Nephron (organoid): Measurements from ENCODE around the gene RBMS1.

ENCODE experiments used
- H3K27ac Mint-ChIP-seq, 3 experiments: 2 replicates each; pipeline ENCODE4 v1.8.0; 2020; ENCODE audit warnings: mixed read lengths in 3 of 3, mild to moderate bottlenecking in 2 of 3, moderate library complexity in 1 of 3
- H3K27me3 Mint-ChIP-seq: 2 replicates; pipeline ENCODE4 v1.8.0; 2021; ENCODE audit warnings: low read depth, mild to moderate bottlenecking, moderate library complexity, mixed read lengths
- H3K36me3 Mint-ChIP-seq: 2 replicates; pipeline ENCODE4 v1.8.0; 2020; ENCODE audit warnings: low read depth, mixed read lengths
- H3K4me1 Mint-ChIP-seq: 2 replicates; pipeline ENCODE4 v1.8.0; 2020; ENCODE audit warnings: mixed read lengths
- H3K4me3 Mint-ChIP-seq, 3 experiments: 2 replicates each; pipeline ENCODE4 v1.8.0; 2020; ENCODE audit warnings: mild to moderate bottlenecking in 3 of 3, mixed read lengths in 3 of 3, moderate library complexity in 2 of 3
- H3K9me3 Mint-ChIP-seq: 2 replicates; pipeline ENCODE4 v1.8.0; 2020; ENCODE audit warnings: mixed read lengths
- TF ChIP-seq, protein P1 (sequence below), 3 experiments: fragments of 200-600 bp; sonication (generic); IDR thresholded peaks; one replicate each; pipeline ENCODE4 v1.5.0; 2021; ENCODE audit warnings: antibody characterized with exemption in 3 of 3; ENCODE audit not compliant: unreplicated experiment in 3 of 3

Gene RBMS1

DNA sequence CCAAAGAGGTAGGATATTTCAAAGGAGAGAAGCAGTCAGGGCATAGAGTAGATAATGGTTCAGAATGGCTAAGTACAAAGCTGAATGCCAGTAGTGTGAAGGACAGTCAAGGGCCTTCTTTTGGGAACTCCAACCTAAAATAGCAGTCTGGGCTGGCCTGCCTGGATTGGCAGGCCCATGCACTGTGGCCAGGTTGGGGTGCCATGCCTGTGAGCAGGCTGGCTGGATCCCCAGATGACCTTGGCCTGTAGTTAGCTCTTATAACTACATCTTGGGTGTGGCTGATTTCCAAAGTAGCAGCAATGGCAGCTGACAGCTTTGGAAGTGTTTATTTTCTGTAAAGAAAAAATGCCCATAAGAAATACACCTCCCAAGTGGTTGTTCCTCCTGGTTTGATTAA, 242.0 kb downstream of the RBMS1 start:
- H3K27ac Mint-ChIP-seq = no peak overlapping the region

DNA sequence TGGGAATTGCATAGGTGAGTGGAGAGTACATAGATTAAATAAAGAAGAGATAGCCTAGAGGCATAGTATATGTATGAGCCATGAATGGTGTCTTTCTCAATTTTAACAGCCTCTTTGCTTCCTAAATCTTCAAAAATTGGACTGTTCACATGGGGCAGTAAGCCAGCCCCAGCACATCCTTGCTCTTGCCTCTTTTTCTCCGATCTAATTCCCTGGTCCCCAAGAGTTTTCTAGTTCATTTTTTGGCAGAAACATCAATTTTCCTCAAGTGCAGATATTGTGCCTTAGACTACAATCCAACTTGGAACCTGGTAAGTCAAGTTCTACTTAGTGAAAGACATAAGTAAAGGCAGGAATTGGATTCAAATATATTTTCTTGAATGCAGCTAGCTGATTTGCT, 243.7 kb downstream of the RBMS1 start:
- H3K4me3 Mint-ChIP-seq = peak overlapping the region in 1 of 3 experiments; percentile 35
- TF ChIP-seq, protein P1, sequence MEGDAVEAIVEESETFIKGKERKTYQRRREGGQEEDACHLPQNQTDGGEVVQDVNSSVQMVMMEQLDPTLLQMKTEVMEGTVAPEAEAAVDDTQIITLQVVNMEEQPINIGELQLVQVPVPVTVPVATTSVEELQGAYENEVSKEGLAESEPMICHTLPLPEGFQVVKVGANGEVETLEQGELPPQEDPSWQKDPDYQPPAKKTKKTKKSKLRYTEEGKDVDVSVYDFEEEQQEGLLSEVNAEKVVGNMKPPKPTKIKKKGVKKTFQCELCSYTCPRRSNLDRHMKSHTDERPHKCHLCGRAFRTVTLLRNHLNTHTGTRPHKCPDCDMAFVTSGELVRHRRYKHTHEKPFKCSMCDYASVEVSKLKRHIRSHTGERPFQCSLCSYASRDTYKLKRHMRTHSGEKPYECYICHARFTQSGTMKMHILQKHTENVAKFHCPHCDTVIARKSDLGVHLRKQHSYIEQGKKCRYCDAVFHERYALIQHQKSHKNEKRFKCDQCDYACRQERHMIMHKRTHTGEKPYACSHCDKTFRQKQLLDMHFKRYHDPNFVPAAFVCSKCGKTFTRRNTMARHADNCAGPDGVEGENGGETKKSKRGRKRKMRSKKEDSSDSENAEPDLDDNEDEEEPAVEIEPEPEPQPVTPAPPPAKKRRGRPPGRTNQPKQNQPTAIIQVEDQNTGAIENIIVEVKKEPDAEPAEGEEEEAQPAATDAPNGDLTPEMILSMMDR (IDR thresholded peaks at IDR 0.05; ENCODE audit: unreplicated experiment in 3 of 3) = no peak

More for the DNA sequence above, 242.0 kb downstream of the RBMS1 start:
- TF ChIP-seq, protein P1 (IDR thresholded peaks at IDR 0.05; ENCODE audit: unreplicated experiment in 3 of 3) = no peak
- Mint-ChIP-seq H3K4me1 (peaks cover 71% of the 10 kb centered on the region), H3K9me3 (no peaks in the 10 kb centered on the region), H3K36me3 (no peaks in the 10 kb centered on the region), H3K4me3 (peak overlapping the region in 2 of 3 experiments; percentile 54 to 81), H3K27me3 (no peaks in the 10 kb centered on the region)

DNA sequence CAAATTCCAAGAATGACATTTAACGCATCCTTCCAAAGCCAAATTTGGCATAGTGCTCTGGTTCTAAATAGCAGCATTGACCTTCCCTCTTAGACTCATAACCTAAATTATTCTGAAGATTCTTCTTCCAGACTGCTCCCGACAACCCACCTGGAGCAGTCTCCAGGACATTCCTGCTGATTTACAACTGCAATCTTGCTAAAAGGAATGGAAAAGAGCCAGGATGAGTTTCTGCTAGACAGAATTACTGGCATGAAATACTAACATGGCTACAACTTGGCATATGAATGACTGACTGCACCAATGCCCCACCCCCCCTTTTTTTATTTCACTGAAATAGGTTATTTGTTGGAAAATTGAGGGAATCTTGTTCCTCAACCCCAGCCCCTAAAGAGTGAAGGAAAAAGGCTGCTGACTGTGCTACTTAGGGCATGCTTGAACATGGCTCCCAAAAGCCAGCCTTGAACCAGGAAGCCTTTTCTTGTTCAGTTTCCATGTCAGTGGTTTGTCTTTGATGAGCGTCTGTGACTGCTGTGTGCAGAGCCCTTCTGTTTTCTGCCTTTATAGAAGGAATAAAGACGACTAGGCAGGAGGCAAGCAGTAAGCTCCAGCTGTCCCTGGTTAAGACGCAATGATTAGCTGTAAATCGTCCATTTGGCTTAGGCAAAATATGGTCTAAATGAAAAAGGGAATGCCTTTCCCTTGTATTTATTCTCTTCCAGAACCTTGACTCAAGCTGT, 246.1 kb downstream of the RBMS1 start:
- TF ChIP-seq, protein P1 (IDR thresholded peaks at IDR 0.05; ENCODE audit: unreplicated experiment in 3 of 3) = no peak
- peak overlapping the region; percentile 85 to 96 (median 88) for H3K27ac Mint-ChIP-seq
- H3K4me3 Mint-ChIP-seq = peak overlapping the region in 2 of 3 experiments; percentile 29 to 37
- H3K27me3 Mint-ChIP-seq = no peaks in the 10 kb centered on the region
- H3K9me3 Mint-ChIP-seq = no peaks in the 10 kb centered on the region
- no peaks in the 10 kb centered on the region for H3K36me3 Mint-ChIP-seq
- H3K4me1 Mint-ChIP-seq = peaks cover 81% of the 10 kb centered on the region

More for the DNA sequence above, 243.7 kb downstream of the RBMS1 start:
- no peaks in the 10 kb centered on the region for H3K27me3 Mint-ChIP-seq
- H3K9me3 Mint-ChIP-seq = no peaks in the 10 kb centered on the region
- H3K36me3 Mint-ChIP-seq = no peaks in the 10 kb centered on the region
- H3K27ac Mint-ChIP-seq = peak overlapping the region in 2 of 3 experiments; percentile 1 to 38
- H3K4me1 Mint-ChIP-seq = peaks cover 76% of the 10 kb centered on the region

DNA sequence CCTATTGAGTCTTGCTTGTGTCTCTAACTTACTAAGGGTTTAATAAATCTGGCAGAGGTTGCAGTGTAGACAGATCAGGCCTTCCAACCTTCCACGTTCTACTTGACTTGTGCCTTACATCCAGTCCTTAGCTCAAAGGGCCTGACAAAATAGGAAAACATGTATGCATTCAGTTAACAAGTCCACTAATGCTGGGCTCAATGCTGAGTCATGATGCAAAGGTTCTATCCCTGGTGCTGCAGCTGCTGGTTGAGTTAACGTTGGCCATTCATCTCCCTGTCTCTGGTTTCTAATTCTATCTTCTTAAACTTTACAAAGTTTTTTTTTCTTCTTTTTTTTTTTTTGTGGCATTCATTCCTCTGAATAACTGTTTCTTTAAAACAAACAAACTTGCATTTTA, 247.3 kb downstream of the RBMS1 start:
- Mint-ChIP-seq H3K4me3 (peak overlapping the region in 1 of 3 experiments; percentile 2), H3K27me3 (no peaks in the 10 kb centered on the region), H3K27ac (peak overlapping the region; percentile 85 to 96 (median 88)), H3K9me3 (no peaks in the 10 kb centered on the region), H3K4me1 (peaks cover 87% of the 10 kb centered on the region), H3K36me3 (no peaks in the 10 kb centered on the region)
- TF ChIP-seq, protein P1 (IDR thresholded peaks at IDR 0.05; ENCODE audit: unreplicated experiment in 3 of 3) = no peak

DNA sequence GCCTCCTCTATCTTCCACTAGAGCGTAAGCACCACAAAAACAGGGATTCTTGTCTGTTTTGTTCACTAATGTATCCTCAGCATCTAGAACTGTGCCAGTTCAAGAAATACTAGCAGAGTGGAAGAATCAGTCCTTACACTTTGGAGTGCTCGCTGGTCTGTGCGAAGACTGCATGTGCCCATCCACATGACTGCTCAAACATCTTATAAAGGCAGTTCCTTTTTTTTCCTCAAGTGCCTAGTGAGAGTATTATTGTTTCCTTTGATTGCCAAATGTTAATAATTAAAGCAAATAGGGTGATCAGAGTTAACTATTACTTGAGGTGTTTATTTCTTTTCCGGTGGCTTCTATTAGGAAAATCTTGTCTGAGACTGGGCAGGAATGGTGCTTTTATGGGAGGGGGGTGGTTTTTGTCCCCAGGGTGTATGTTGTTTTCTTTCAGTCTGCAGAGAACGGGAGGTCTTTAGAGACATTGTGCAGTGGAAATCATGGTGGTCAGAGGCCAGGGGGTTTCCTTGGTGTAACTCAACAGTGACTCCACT, 247.9 kb downstream of the RBMS1 start:
- Mint-ChIP-seq H3K9me3 (no peaks in the 10 kb centered on the region), H3K4me1 (peaks cover 93% of the 10 kb centered on the region), H3K4me3 (no peak overlapping the region), H3K36me3 (no peaks in the 10 kb centered on the region), H3K27ac (peak overlapping the region; percentile 88 to 96 (median 92)), H3K27me3 (no peaks in the 10 kb centered on the region)
- TF ChIP-seq, protein P1 (IDR thresholded peaks at IDR 0.05; ENCODE audit: unreplicated experiment in 3 of 3) = no peak
